ENCODE measurements around the gene CEP85L.

The CEP85L gene

GRCh38 chr6:118651282-118652050 is at the start of gene CEP85L:
TSS of gene CEP85L (minus strand) at chr6:118651591. CDS start at chr6:118651269, 322 bp downstream.
- peak; percentile 75 for DNase-seq

GRCh38 chr6:118700531-118700930 is 49.1 kb upstream of the CEP85L start:
- no peak for DNase-seq

DNA sequence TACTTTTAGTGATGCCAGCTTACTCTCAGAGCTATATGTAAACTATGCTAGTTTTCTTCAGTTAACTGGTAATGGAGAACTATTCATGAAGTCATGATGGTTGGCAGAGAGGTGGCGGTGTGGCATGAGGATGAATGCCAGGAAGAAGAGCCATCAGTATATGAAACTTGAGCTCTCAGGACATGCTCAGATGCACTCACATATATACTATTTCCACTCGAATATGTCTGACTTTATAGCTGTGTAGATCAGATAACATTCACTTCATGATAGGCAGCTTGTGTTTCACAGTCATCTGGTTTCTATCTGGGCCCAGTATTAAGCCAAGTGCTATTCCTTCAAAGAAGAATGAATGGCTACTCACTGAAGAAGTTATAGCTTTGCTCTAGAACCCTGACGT is 46.2 kb upstream of the CEP85L start:
- DNase-seq: no peak

- no peak for DNase-seq
Observed at GRCh38 chr6:118696271-118696670, 44.9 kb upstream of the CEP85L start.

GRCh38 chr6:118693562-118693961 is 42.2 kb upstream of the CEP85L start:
- no peak for DNase-seq

DNA sequence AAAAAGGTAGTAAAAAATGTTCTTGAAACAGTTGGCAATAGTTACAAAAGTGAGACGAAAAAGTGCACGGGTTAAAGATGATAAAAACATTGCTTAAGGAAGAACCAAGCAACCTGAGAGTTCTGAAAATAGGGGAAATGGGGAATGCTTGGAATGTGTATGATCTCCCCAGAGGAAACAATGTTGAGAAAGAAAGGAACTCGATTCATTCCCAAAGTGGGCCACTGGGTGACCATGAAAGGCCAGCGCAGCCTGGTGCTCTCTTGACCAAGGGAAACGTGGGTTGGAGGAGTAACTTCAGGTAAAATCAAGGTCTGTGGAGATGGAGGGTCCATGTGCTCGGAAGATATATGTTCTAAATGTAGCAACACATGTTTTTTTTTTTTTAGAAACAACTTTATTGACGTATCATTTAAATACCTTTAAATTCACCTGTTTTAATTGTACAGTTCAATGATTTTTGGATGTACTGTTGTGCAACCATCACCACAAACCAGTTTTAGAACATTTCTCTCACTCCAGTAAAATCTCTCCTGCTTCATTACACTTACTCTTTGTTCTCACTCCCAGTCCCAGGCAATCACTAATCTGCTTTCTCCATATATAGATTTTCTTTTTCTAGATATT is 34.5 kb upstream of the CEP85L start:
- DNase-seq: no peak

GRCh38 chr6:118683881-118684872 is 32.8 kb upstream of the CEP85L start:
- no peak for DNase-seq

- DNase-seq: no peak
Observed at GRCh38 chr6:118680452-118681095, 29.2 kb upstream of the CEP85L start.

- DNase-seq: no peak
Observed at GRCh38 chr6:118679327-118679901, 28.0 kb upstream of the CEP85L start.

GRCh38 chr6:118678866-118679265 is 27.5 kb upstream of the CEP85L start:
- no peak for DNase-seq

DNA sequence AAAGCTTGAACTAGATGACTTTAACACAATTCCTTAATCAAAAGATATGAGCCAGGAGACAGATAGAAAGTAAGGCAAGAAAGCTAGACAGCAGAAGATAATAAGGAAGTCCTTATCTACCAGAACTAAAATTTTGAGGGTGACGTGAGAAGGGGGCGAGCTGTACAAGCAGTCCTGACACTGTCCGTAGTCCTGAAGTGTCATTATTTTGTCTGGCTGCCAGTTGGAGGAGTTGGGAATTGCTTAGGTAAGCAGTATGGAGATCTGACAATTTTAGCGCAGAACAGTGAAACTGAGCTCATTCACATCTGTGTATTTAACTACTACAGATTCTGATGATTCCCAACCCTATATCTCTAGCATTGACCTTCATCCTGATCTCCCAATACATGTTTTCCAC is 25.8 kb upstream of the CEP85L start:
- no peak for DNase-seq

DNA sequence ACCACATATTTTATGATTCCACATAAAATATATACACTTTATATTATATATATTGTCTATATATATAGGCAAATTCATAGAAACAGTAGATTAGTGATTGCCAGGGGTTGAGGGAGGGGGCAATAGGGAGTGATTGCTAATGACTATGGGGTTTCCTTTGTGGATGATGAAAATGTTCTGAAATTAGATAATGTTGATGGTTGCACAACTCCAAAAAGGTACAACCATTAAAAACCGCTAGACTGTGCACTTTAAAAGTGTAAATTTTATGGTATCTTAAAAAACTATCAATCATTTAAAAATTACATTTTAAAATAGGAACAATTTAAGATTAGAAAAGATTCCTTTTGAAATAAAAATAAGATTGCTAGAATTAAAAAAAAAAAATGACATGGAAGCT is 23.8 kb upstream of the CEP85L start:
- no peak for DNase-seq

DNA sequence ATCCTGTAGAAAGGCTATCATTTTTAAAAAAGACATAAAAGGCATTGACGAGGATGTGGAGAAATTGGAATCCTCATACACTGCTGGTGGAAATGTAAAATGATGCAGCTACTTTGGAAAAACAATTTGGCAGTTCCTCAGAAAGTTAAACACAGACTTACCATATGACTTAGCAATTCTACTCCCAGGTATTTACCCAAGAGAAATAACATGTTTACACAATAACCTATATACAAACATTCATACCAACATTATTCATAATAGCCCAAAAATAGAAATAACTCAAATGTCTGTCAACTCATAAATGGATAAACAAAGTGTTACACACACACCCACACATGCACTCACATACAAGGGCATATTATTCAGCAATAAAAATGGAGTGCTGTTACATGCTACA is 23.4 kb upstream of the CEP85L start:
- no peak for DNase-seq

DNA sequence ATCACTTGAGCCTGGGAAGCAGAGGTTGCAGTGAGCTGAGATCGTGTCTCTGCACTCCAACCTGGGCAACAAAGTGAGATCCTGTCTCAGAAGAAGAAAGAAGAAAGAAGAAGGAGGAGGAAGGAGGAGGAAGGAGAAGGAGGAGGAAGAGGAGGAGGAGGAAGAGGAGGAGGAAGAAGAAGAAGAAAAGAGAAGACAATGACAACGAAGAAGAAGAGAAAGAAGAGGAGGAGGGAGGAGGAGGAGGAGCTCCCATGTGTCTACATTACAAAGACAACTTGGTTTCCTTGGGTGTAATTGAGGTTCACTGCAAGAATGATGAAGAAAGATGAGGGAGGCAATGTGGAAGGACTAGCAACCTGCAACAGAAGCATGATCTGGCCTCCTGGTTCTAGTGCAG is 21.3 kb upstream of the CEP85L start:
- DNase-seq: no peak

DNA sequence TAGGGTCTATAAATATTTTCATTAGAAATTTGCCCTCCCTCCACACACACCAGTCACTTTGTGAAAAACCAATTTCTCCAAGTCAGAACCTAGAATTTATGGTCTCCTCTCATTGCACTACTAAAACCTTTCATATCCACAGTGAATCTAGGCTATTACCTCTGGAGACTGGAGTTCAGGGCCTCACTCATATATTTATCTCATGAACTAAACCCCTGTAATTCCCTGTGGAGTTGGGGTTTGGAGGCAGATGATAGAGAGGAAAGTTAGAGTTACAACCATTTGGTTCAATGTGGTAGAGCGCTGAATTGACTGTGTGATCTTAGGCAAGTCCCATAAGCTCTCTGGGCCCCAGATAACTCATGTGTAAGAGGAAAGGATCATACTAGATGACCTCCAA is 18.2 kb upstream of the CEP85L start:
- no peak for DNase-seq

DNA sequence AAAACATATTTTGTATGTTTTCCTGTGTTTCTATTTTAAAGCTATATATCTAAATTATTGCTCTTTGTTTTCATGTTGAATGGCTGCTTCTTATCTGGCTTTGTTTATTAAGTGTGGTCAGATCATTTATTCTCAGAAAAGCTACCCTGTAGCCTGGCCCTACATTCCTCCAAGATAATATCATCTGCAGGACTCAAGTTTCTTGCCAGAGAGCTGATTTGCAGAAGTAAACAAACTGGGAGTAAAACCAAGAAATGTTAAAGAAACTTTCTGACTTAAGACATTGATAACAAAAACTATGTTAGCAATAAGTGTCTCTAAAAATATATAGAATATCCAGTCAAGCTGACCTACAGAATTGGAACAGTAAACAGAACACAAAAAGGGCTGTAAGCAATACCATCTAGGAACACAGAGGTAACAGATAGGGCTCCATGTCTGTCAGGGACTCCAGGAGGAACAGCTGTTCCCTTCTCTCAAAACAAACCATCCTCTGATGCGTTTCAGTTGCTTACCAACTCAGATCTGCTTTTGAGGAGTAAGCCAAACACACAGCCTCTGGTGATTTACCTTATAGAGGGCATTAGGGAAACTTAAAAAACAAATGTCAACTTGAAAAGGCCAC is 17.5 kb upstream of the CEP85L start:
- no peak for DNase-seq

GRCh38 chr6:118667988-118668387 is 16.6 kb upstream of the CEP85L start:
- DNase-seq: no peak

DNA sequence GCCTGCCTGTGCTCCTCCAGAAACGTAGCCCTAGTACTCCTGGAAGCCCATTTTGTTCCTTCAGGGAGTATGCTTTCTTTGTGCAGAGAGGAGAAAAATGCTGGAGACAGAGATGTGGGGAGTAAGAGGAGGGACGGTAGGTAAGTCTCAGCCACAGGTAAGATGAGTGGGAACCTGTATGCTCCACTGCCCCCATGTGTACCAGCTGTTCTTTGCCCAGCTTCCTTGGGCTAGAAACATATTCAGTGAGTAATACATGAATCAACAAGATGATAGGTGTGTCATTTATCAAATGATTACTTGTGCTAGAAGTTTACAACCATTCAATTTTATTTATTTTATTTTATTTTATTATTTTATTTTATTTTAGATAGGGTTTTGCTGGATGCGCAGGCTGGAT is 13.6 kb upstream of the CEP85L start:
- no peak for DNase-seq

DNA sequence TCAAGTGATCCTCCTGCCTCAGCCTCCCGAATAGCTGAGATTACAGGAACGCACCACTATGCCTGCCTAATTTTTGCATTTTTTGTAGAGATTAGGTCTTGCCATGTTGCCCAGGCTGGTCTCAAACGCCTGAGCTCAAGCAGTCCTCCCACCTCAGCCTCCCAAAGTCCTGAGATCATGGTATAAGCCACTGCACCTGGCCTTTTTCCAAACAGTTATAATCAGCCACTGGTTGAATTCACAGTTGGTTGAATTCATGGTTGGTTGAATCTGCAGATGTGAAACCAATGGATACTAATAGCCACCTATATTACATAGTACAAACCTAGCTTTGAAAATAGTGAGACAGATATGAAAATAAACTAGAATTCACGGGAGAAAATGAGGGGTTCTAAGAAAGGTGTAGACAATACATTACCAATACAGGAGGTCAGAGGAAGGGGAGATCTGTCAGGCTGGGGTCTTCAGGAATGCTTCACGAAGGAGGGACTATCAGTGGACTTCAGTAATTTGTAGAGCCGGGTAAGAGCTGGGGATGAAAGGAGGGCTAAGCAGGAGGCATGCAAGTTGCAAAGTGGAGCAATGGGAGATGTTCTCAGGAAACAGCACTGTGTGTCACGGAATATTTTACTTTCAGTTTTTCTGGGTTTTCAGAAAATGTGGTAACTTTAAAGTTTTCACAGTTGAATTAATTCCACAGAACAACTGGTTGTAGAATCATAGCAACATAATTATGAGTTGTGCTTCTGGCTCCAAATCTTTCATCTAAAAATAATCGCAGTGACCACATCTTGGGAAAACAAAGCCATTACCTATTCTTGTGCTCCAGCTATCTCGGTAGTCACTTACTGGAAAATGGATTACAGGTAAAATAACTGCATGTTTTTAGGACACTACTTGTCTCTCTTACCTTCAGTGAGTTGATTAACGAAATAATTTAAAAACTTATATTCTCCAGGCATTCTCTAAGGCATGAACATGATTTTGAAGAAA is 12.9 kb upstream of the CEP85L start:
- DNase-seq: no peak

- DNase-seq: no peak
Observed at GRCh38 chr6:118661831-118662230, 10.4 kb upstream of the CEP85L start.

DNA sequence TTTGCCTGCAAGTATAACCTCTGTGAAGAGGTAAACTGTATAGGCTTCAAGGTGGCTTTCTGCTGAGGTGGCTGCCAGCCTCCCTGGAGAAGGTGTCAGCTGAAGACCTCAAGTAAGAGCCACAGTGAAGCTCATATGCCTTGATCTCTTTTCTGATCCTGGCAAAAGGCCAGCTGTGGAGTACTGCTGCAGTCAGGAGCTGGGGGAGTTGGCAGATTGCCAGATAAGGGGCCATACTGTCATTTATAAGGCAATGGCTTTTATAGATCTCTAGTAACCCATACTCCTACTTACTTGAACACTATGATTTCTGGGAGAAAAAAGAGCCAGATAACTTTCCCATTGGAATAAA is 8.8 kb upstream of the CEP85L start:
- DNase-seq: peak; percentile 85
